Measurements from ENCODE around the gene DTWD1.
"Not testable (repeated sequence)": the region's sequence is repeated elsewhere in the genome, so short reads cannot be mapped to it uniquely, and the experiment has no call there.

DTWD1 gene

GRCh38 chr15:49620658-49621368, at the start of gene DTWD1, which contains the start of gene FAM227B:
TSS of gene DTWD1 (plus strand) at chr15:49621048. CDS start at chr15:49625168, 4,120 bp downstream.
TSS of gene FAM227B (minus strand) at chr15:49620818. CDS start at chr15:49615171, 5,647 bp downstream.
- peak; percentile 74 to 89 for DNase-seq (ENCODE audit: low read depth in 2 of 2)

- no peak for DNase-seq (ENCODE audit: low read depth in 2 of 2)
Measured at GRCh38 chr15:49573421-49573820, 47.4 kb upstream of the DTWD1 start.

- no peak for DNase-seq (ENCODE audit: low read depth in 2 of 2)
Measured at GRCh38 chr15:49589030-49589429, 31.8 kb upstream of the DTWD1 start.

GRCh38 chr15:49592829-49593316, 28.0 kb upstream of the DTWD1 start:
- DNase-seq (ENCODE audit: low read depth in 2 of 2): not testable (repeated sequence)

- DNase-seq (ENCODE audit: low read depth in 2 of 2): no peak
Measured at GRCh38 chr15:49604625-49605409, 16.0 kb upstream of the DTWD1 start.

- no peak for DNase-seq (ENCODE audit: low read depth in 2 of 2)
Measured at GRCh38 chr15:49605588-49605987, 15.3 kb upstream of the DTWD1 start.

- no peak for DNase-seq (ENCODE audit: low read depth in 2 of 2)
Measured at GRCh38 chr15:49606594-49606993, 14.3 kb upstream of the DTWD1 start.

GRCh38 chr15:49610157-49610918, 10.5 kb upstream of the DTWD1 start:
- no peak for DNase-seq (ENCODE audit: low read depth in 2 of 2)

GRCh38 chr15:49612240-49612639, 8.6 kb upstream of the DTWD1 start:
- DNase-seq (ENCODE audit: low read depth in 2 of 2): not testable (repeated sequence)

- no peak for DNase-seq (ENCODE audit: low read depth in 2 of 2)
Measured at GRCh38 chr15:49619226-49619625, 1.6 kb upstream of the DTWD1 start.

- no peak for DNase-seq (ENCODE audit: low read depth in 2 of 2)
Measured at GRCh38 chr15:49620199-49620598, 649 bp upstream of the DTWD1 start.

GRCh38 chr15:49621401-49621811, 558 bp downstream of the DTWD1 start:
- DNase-seq (ENCODE audit: low read depth in 2 of 2): no peak

- no peak for DNase-seq (ENCODE audit: low read depth in 2 of 2)
Measured at GRCh38 chr15:49621887-49622286, 1.0 kb downstream of the DTWD1 start.

GRCh38 chr15:49622561-49622960, 1.7 kb downstream of the DTWD1 start:
- DNase-seq (ENCODE audit: low read depth in 2 of 2): no peak

- DNase-seq (ENCODE audit: low read depth in 2 of 2): no peak
Measured at GRCh38 chr15:49624056-49624455, 3.2 kb downstream of the DTWD1 start.

- no peak for DNase-seq (ENCODE audit: low read depth in 2 of 2)
Measured at GRCh38 chr15:49625460-49626036, 4.7 kb downstream of the DTWD1 start.

- DNase-seq (ENCODE audit: low read depth in 2 of 2): no peak
Measured at GRCh38 chr15:49627407-49627877, 6.6 kb downstream of the DTWD1 start.

- no peak for DNase-seq (ENCODE audit: low read depth in 2 of 2)
Measured at GRCh38 chr15:49628379-49628778, 7.5 kb downstream of the DTWD1 start.

GRCh38 chr15:49637857-49638256, 17.0 kb downstream of the DTWD1 start:
- no peak for DNase-seq (ENCODE audit: low read depth in 2 of 2)

GRCh38 chr15:49644364-49644794, 23.5 kb downstream of the DTWD1 start:
- DNase-seq (ENCODE audit: low read depth in 2 of 2): no peak

GRCh38 chr15:49645277-49645676, 24.4 kb downstream of the DTWD1 start:
- no peak for DNase-seq (ENCODE audit: low read depth in 2 of 2)
